ENCODE results near the gene CCNG2.
A peak's percentile ranks its signal among the peaks of the same experiment; 100 is the strongest.
"Not testable (repeated sequence)": the region's sequence is repeated elsewhere in the genome, so short reads cannot be mapped to it uniquely, and the experiment has no call there.

The CCNG2 gene

GRCh38 chr4:77156912-77157858, at the start of gene CCNG2:
Gene CCNG2, plus strand, starts transcription at chr4:77157207. Its CDS starts 1,326 bp downstream, at chr4:77158533.
- peak; percentile 93 for DNase-seq

GRCh38 chr4:77110730-77111129, 46.3 kb upstream of the CCNG2 start:
- DNase-seq: no peak

- DNase-seq: no peak
These were observed 43.9 kb upstream of the CCNG2 start for GRCh38 chr4:77113069-77113468.

- DNase-seq: no peak
These were observed 39.3 kb upstream of the CCNG2 start for GRCh38 chr4:77117721-77118120.

GRCh38 chr4:77120886-77121508, 36.0 kb upstream of the CCNG2 start:
- no peak for DNase-seq

- no peak for DNase-seq
These were observed 35.2 kb upstream of the CCNG2 start for GRCh38 chr4:77121736-77122240.

GRCh38 chr4:77122656-77123055, 34.4 kb upstream of the CCNG2 start:
- DNase-seq: no peak

- DNase-seq: no peak
These were observed 33.6 kb upstream of the CCNG2 start for GRCh38 chr4:77123411-77123810.

GRCh38 chr4:77124576-77124975, 32.4 kb upstream of the CCNG2 start:
- DNase-seq: no peak

GRCh38 chr4:77125961-77126360, 31.0 kb upstream of the CCNG2 start:
- DNase-seq: no peak

- DNase-seq: no peak
These were observed 30.2 kb upstream of the CCNG2 start for GRCh38 chr4:77126809-77127208.

- DNase-seq: no peak
These were observed 29.8 kb upstream of the CCNG2 start for GRCh38 chr4:77127215-77127614.

- no peak for DNase-seq
These were observed 29.0 kb upstream of the CCNG2 start for GRCh38 chr4:77127837-77128621.

- DNase-seq: no peak
These were observed 24.2 kb upstream of the CCNG2 start for GRCh38 chr4:77132652-77133312.

GRCh38 chr4:77137448-77137847, 19.6 kb upstream of the CCNG2 start:
- not testable (repeated sequence) for DNase-seq

- DNase-seq: no peak
These were observed 14.9 kb upstream of the CCNG2 start for GRCh38 chr4:77141964-77142645.

GRCh38 chr4:77142646-77143028, 14.4 kb upstream of the CCNG2 start:
- no peak for DNase-seq

- DNase-seq: no peak
These were observed 13.9 kb upstream of the CCNG2 start for GRCh38 chr4:77143091-77143490.

- no peak for DNase-seq
These were observed 11.2 kb upstream of the CCNG2 start for GRCh38 chr4:77145842-77146185.

- no peak for DNase-seq
These were observed 10.6 kb upstream of the CCNG2 start for GRCh38 chr4:77146186-77147078.
